Brain microvascular endothelial cell (primary cell): Measurements from ENCODE around the gene LCE1C.

Experiments used
- DNase-seq: peaks from one replicate; pipeline ENCODE4 v3.0.0-alpha.2; 2020
- H3K27ac ChIP-seq: fragments of 250-450 bp; sonication (Bioruptor Pico); 2 replicates; pipeline ENCODE4 v1.5.1; 2020; ENCODE audit warnings: mild to moderate bottlenecking, moderate library complexity
- H3K27me3 ChIP-seq: fragments of 250-450 bp; sonication (Bioruptor Pico); replicated peaks from 2 replicates; pipeline ENCODE4 v1.5.1; 2020; ENCODE audit warnings: mild to moderate bottlenecking
- H3K36me3 ChIP-seq: fragments of 250-450 bp; sonication (Bioruptor Pico); replicated peaks from 2 replicates; pipeline ENCODE4 v1.5.1; 2020; ENCODE audit warnings: mild to moderate bottlenecking
- H3K4me3 ChIP-seq: 2 replicates; pipeline ENCODE4 v1.5.1; 2011; ENCODE audit warnings: low read depth, mild to moderate bottlenecking, control low read depth, low read length, moderate library complexity
- CTCF ChIP-seq: IDR thresholded peaks from 2 replicates; pipeline ENCODE4 v1.5.1; 2011; ENCODE audit warnings: low read depth, mild to moderate bottlenecking, moderate library complexity, low read length, control low read depth, inconsistent platforms; ENCODE audit errors: missing control alignments
- in situ Hi-C: cut with HindIII; loops from 2 replicates; pipeline ENCODE4 v1.10.0; 2017; ENCODE audit warnings: low sequenced_read_pairs, low pct_ligation_motif_present

The LCE1C gene

GRCh38 chr1:152770411-152770810 lies 36.0 kb downstream of the LCE1C start:
- H3K4me3 ChIP-seq = no peak overlapping the region
- in situ Hi-C loops = no loop called here
- H3K27ac ChIP-seq = no peak overlapping the region
- no peaks in the 10 kb centered on the region for H3K27me3 ChIP-seq
- no peaks in the 10 kb centered on the region for H3K36me3 ChIP-seq
- TF ChIP-seq CTCF = no peak
- no peak for DNase-seq

GRCh38 chr1:152768847-152769533 lies 37.5 kb downstream of the LCE1C start:
- TF ChIP-seq CTCF = no peak
- no peaks in the 10 kb centered on the region for H3K36me3 ChIP-seq
- in situ Hi-C loops = no loop called here
- H3K27ac ChIP-seq = no peak overlapping the region
- H3K4me3 ChIP-seq = no peak overlapping the region
- H3K27me3 ChIP-seq = no peaks in the 10 kb centered on the region
- DNase-seq = no peak

- Histone ChIP-seq H3K27ac (no peak overlapping the region), H3K4me3 (no peak overlapping the region), H3K36me3 (no peaks in the 10 kb centered on the region), H3K27me3 (no peaks in the 10 kb centered on the region)
- no peak for DNase-seq
- TF ChIP-seq CTCF = no peak
- in situ Hi-C loops = no loop called here
These were observed 44.7 kb downstream of the LCE1C start for GRCh38 chr1:152761609-152762213.

DNA sequence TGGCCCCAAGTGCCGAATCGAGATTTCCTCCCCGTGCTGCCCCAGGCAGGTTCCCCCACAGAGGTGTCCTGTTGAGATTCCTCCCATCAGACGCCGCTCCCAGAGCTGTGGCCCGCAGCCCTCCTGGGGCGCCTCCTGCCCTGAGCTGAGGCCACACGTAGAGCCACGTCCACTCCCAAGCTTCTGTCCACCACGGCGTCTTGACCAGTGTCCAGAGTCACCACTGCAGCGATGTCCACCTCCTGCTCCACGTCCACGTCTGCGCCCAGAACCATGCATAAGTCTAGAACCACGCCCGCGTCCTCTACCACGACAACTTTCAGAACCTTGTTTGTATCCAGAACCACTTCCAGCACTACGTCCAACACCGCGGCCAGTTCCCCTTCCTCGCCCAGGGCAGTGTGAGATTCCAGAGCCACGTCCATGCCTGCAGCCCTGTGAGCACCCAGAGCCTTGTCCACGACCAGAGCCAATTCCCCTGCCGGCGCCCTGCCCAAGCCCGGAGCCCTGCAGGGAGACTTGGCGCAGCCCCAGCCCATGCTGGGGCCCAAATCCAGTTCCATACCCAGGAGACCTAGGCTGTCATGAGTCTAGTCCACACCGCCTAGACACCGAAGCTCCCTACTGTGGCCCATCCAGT lies 45.8 kb downstream of the LCE1C start:
- Histone ChIP-seq H3K36me3 (no peaks in the 10 kb centered on the region), H3K4me3 (no peak overlapping the region), H3K27ac (no peak overlapping the region), H3K27me3 (no peaks in the 10 kb centered on the region)
- TF ChIP-seq CTCF = no peak
- no peak for DNase-seq
- in situ Hi-C loops = no loop called here

DNA sequence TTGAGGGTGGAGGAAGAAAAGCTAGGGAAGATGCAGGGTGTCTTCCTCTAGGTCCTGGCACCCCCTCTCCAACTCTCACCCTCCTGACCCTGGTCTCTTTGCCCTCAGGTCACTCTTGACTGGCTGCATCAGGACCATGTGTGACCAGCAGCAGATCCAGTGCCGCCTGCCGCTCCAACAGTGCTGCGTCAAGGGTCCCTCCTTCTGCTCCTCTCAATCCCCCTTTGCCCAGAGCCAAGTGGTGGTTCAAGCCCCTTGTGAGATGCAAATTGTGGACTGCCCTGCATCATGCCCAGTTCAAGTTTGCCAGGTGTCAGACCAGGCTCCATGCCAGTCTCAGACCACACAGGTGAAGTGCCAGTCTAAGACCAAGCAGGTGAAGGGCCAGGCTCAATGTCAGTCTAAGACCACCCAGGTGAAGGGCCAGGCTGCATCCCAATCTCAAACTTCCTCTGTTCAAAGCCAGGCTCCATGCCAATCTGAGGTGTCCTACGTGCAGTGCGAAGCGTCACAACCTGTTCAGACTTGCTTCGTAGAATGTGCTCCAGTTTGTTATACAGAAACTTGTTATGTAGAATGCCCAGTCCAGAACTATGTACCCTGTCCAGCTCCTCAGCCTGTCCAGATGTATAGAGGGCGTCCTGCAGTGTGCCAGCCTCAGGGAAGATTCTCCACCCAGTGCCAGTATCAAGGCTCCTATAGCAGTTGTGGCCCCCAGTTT lies 46.8 kb downstream of the LCE1C start:
- H3K36me3 ChIP-seq = no peaks in the 10 kb centered on the region
- no peak for DNase-seq
- H3K27ac ChIP-seq = no peak overlapping the region
- no peak overlapping the region for H3K4me3 ChIP-seq
- in situ Hi-C loops = no loop called here
- no peaks in the 10 kb centered on the region for H3K27me3 ChIP-seq
- no peak for TF ChIP-seq CTCF
